IPS-20b (cell line): ENCODE data around the gene SPEM2.

Source experiments
- H3K27ac ChIP-seq: one replicate; pipeline ENCODE4 v1.5.1; 2013; ENCODE audit warnings: low read length
- H3K27me3 ChIP-seq: 2 replicates; pipeline ENCODE4 v1.6.1; 2013; ENCODE audit warnings: mild to moderate bottlenecking, low read length, inconsistent platforms; ENCODE audit not compliant: insufficient read depth
- H3K36me3 ChIP-seq: 2 replicates; pipeline ENCODE4 v1.6.1; 2013; ENCODE audit warnings: low read depth, mild to moderate bottlenecking, inconsistent platforms, low read length, moderate library complexity; ENCODE audit not compliant: insufficient read depth
- H3K4me1 ChIP-seq: 2 replicates; pipeline ENCODE4 v1.6.1; 2013; ENCODE audit warnings: mild to moderate bottlenecking, control low read depth, inconsistent platforms, low read length, moderate library complexity; ENCODE audit not compliant: insufficient read depth
- H3K4me3 ChIP-seq: 2 replicates; pipeline ENCODE4 v1.5.1; 2013; ENCODE audit warnings: mild to moderate bottlenecking, low read length, inconsistent platforms
- H3K9ac ChIP-seq: 2 replicates; pipeline ENCODE4 v1.6.1; 2013; ENCODE audit warnings: low read depth, mild to moderate bottlenecking, inconsistent platforms, low read length, moderate library complexity
- H3K9me3 ChIP-seq: 2 replicates; pipeline ENCODE4 v1.6.1; 2013; ENCODE audit warnings: mild to moderate bottlenecking, low read depth, low read length, inconsistent platforms; ENCODE audit not compliant: insufficient read depth

The SPEM2 gene

GRCh38 chr17:7391307-7391706 is 34.1 kb upstream of the SPEM2 start:
- H3K4me3 ChIP-seq = no peak overlapping the region
- H3K27me3 ChIP-seq = no peaks in the 10 kb centered on the region; the same call in 1 of the 2 replicates
- H3K4me1 ChIP-seq = no peaks in the 10 kb centered on the region
- no peak overlapping the region for H3K9ac ChIP-seq
- H3K9me3 ChIP-seq = no peaks in the 10 kb centered on the region
- no peak overlapping the region for H3K27ac ChIP-seq
- H3K36me3 ChIP-seq = peaks cover 42% of the 10 kb centered on the region

- H3K27me3 ChIP-seq = no peaks in the 10 kb centered on the region; the same call in 1 of the 2 replicates
- H3K4me1 ChIP-seq = no peaks in the 10 kb centered on the region
- H3K36me3 ChIP-seq = peaks cover 42% of the 10 kb centered on the region; the same call in 1 of the 2 replicates
- H3K27ac ChIP-seq = no peak overlapping the region
- peak overlapping the region; percentile 75 for H3K9ac ChIP-seq
- H3K4me3 ChIP-seq = peak overlapping the region; percentile 93
- H3K9me3 ChIP-seq = no peaks in the 10 kb centered on the region
Observed at GRCh38 chr17:7392696-7393612, 32.5 kb upstream of the SPEM2 start.

GRCh38 chr17:7393613-7394451 is 31.6 kb upstream of the SPEM2 start:
- Histone ChIP-seq H3K9me3 (no peaks in the 10 kb centered on the region), H3K36me3 (peaks cover 36% of the 10 kb centered on the region; the same call in 1 of the 2 replicates), H3K4me1 (no peaks in the 10 kb centered on the region), H3K4me3 (peak overlapping the region; percentile 93), H3K27ac (no peak overlapping the region), H3K27me3 (no peaks in the 10 kb centered on the region; the same call in 1 of the 2 replicates), H3K9ac (peak overlapping the region; percentile 75; the same call in 1 of the 2 replicates)

GRCh38 chr17:7394452-7395191 is 30.8 kb upstream of the SPEM2 start, which contains the start of gene PLSCR3:
TSS of gene PLSCR3 (minus strand) at chr17:7394525. CDS start at chr17:7394110, 415 bp downstream.
- peak within 1 kb of the TSS; percentile 75 for H3K9ac ChIP-seq
- peak within 1 kb of the TSS; percentile 93 for H3K4me3 ChIP-seq
- no peaks in the 10 kb centered on the region for H3K9me3 ChIP-seq
- peaks cover 28% of the 10 kb centered on the region; the same call in 1 of the 2 replicates for H3K36me3 ChIP-seq
- H3K4me1 ChIP-seq = no peaks in the 10 kb centered on the region
- no peak within 1 kb of the TSS for H3K27ac ChIP-seq
- no peaks in the 10 kb centered on the region; the same call in 1 of the 2 replicates for H3K27me3 ChIP-seq

- H3K36me3 ChIP-seq = peaks cover 13% of the 10 kb centered on the region; the same call in 1 of the 2 replicates
- no peak overlapping the region for H3K27ac ChIP-seq
- no peaks in the 10 kb centered on the region; the same call in 1 of the 2 replicates for H3K27me3 ChIP-seq
- H3K4me1 ChIP-seq = no peaks in the 10 kb centered on the region
- no peaks in the 10 kb centered on the region for H3K9me3 ChIP-seq
- H3K9ac ChIP-seq = no peak overlapping the region
- H3K4me3 ChIP-seq = no peak overlapping the region
Observed at GRCh38 chr17:7396147-7396546, 29.3 kb upstream of the SPEM2 start.

GRCh38 chr17:7398612-7399011 is 26.8 kb upstream of the SPEM2 start:
- Histone ChIP-seq H3K27me3 (no peaks in the 10 kb centered on the region; the same call in 1 of the 2 replicates), H3K4me1 (peaks cover 4% of the 10 kb centered on the region; the same call in 1 of the 2 replicates), H3K4me3 (no peak overlapping the region), H3K27ac (no peak overlapping the region), H3K9ac (no peak overlapping the region), H3K36me3 (no peaks in the 10 kb centered on the region), H3K9me3 (no peaks in the 10 kb centered on the region)

GRCh38 chr17:7403043-7403726 is 22.2 kb upstream of the SPEM2 start:
- Histone ChIP-seq H3K36me3 (no peaks in the 10 kb centered on the region), H3K27ac (peak overlapping the region; percentile 75), H3K4me1 (peaks cover 8% of the 10 kb centered on the region; the same call in 1 of the 2 replicates), H3K9ac (peak overlapping the region; percentile 76; the same call in 1 of the 2 replicates), H3K4me3 (peak overlapping the region; percentile 89), H3K9me3 (no peaks in the 10 kb centered on the region), H3K27me3 (no peaks in the 10 kb centered on the region)

- no peaks in the 10 kb centered on the region for H3K9me3 ChIP-seq
- peak overlapping the region; percentile 89 for H3K4me3 ChIP-seq
- peaks cover 8% of the 10 kb centered on the region; the same call in 1 of the 2 replicates for H3K4me1 ChIP-seq
- peaks cover 1% of the 10 kb centered on the region; the same call in 1 of the 2 replicates for H3K36me3 ChIP-seq
- H3K27ac ChIP-seq = peak overlapping the region; percentile 75
- no peaks in the 10 kb centered on the region for H3K27me3 ChIP-seq
- peak overlapping the region; percentile 76; the same call in 1 of the 2 replicates for H3K9ac ChIP-seq
Observed at GRCh38 chr17:7403727-7403976, 21.8 kb upstream of the SPEM2 start.

GRCh38 chr17:7403977-7404736 is 21.3 kb upstream of the SPEM2 start, which contains the start of gene TMEM256:
TSS of gene TMEM256 (minus strand) at chr17:7404097. CDS start at chr17:7404084, 13 bp downstream.
- Histone ChIP-seq H3K27me3 (no peaks in the 10 kb centered on the region), H3K9ac (peak within 1 kb of the TSS; percentile 83; the same call in 1 of the 2 replicates), H3K27ac (peak within 1 kb of the TSS; percentile 75), H3K9me3 (no peaks in the 10 kb centered on the region), H3K4me3 (peak within 1 kb of the TSS; percentile 89), H3K36me3 (peaks cover 6% of the 10 kb centered on the region), H3K4me1 (peaks cover 8% of the 10 kb centered on the region; the same call in 1 of the 2 replicates)

GRCh38 chr17:7404737-7405349 is 20.6 kb upstream of the SPEM2 start:
- no peak overlapping the region for H3K27ac ChIP-seq
- peak overlapping the region; percentile 83; the same call in 1 of the 2 replicates for H3K9ac ChIP-seq
- no peaks in the 10 kb centered on the region for H3K9me3 ChIP-seq
- H3K4me3 ChIP-seq = peak overlapping the region; percentile 89
- peaks cover 13% of the 10 kb centered on the region for H3K36me3 ChIP-seq
- no peaks in the 10 kb centered on the region for H3K27me3 ChIP-seq
- peaks cover 8% of the 10 kb centered on the region; the same call in 1 of the 2 replicates for H3K4me1 ChIP-seq
